ENCODE data around the gene IL17RD.

Gene IL17RD
- 0.07 to 0.65 (median 0.23) reads per million in 18 experiments for total RNA-seq

DNA sequence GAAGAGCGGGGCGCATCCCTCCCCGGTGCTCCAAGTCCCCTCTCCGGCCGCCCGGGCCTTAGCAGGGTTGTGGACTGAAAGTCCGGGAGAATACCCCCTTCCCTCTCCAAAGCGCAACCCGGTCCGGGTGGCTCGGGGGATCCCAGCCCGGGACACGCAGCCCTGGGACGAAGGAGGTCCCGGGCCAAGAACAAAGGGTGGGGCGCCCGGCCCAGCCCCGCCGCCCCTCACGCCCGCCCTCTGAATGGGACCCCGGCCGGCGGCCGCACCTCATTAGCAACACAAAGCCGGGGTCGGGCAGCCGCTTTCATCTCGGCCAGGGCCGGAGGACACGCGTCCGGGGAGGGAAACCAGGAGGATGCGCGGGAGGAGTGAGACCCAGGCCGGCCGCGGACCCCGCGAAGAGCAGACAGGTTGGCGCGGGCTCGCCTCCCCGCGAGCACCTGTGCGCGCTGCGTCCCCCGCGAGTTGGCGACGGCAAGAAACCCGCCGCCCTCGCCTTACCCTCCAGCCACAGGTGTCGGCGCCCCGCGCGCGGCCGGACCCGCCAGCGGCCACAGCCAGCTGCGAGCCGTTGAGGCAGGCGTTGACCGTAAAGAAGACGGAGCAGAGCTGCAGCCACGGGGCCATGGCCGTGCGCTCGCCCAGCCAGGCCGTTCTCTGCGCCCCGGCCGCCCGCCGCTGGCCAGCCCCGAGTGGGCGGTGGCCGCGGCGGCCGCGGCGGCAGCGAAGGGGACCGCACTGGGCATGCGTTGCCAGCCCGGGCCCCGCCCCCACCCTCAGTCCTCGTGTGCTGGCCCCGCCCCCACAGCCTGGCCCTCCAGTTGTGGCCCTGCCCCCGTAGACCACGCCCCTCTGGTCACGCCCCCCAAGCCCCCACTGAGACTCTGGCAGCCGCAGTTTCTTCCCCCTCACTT is at the start of gene IL17RD:
IL17RD (minus strand) TSS at position 697 of the 917 bp plus-strand sequence; CDS start at position 630, 67 bp downstream.
- DNase-seq: peak; percentile 72 to 83

GRCh38 chr3:57206423-57206822 is 41.3 kb upstream of the IL17RD start:
- DNase-seq: no peak

- no peak for DNase-seq
Observed at GRCh38 chr3:57199895-57200297, 34.7 kb upstream of the IL17RD start, which contains the start of gene HESX1. TSS of gene HESX1 (minus strand) at chr3:57199978. CDS start at chr3:57199918, 60 bp downstream.

DNA sequence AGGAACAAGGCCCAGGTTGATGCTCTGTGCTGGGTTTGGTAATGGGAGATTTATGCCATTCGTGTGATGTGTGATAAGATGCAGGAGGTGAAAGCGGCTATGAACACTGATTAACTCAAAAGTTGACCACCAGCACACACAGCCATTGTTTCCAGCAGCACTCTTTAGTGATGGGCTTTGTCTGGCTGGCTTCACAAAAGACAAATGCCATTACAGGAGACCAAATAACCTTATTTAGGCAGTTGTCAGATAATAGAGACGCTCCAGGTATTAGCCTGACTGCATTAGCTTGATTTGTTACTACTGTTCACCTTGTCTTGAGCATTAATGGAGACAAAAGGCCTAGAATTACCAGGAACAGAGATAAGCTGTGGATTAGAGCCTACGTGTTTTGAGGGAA is 29.5 kb upstream of the IL17RD start:
- DNase-seq: no peak

DNA sequence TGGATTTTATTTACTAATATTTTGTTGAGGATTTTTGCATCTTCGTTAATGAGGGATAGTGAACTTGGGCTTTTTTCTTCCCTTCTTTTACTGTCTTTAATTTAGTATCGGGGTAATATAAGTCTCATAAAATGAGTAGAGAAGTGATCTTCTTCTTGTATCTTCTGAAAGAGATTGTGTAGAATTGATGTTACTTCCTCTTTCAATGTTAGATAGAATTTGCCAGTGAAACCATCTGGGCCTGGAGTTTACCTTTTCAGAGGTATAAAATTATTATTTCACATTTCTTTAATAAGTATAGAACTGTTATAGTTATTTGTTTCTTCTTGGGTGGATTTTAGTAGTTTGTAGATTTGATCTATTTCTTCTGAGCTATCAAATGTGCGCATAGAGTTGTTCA is 26.9 kb upstream of the IL17RD start:
- no peak for DNase-seq

DNA sequence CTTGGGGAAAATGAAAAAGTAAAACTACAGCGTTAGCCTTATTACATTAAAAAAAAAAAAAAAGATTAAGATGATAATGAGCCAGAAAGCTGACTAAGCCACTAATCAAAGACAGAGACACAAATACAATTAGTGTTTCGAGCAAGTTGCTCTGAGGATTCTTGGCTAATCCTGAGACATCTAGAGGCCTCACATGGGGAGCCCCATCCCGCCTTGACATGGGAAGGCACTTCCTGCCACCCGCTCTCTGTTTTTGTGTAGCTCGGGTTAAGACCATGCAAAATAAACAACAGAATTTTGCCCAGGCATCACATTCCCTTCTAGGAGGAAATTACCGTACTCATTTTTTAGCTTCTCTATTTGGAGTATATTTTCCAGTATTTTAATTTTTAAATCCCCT is 19.4 kb upstream of the IL17RD start:
- DNase-seq: no peak

DNA sequence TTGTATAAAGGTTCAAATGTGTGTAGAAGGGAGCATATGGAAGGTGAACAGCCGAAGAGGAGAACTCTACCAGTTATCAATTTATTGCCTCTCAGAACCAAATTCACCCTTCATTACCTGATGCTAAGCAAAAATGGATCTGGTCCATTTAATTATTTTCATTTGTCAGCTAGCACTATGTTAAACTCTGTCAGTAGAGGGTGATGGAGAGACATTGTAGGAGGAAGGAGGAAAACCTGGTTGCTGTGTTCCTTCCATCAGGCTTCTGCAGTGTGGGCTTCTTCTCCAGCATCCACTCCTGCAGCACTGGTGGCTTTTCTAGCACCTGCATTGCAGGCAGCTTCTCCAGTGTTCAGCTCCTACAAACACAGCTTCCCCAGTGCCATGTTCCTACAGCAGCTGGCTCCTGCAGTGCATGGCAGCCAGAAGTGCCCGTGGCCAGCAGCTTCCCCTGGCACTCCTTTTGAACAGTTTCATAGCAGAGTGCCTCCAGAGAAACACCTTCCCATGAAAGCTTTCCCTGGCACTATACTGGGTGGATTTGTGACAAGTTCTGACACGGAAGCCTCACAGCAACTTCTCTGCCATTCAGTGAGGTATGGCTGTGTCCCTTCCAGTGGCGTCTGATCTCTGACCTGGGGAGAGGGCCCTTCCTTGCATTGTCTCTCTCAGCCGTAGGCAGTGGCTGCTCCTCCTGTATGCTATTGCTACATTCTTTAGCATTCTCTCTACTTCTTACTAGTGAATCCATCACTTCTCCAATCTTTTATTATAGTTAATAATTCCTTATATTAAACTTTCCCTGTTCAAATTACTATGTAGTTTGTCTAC is 14.6 kb upstream of the IL17RD start:
- DNase-seq: no peak

DNA sequence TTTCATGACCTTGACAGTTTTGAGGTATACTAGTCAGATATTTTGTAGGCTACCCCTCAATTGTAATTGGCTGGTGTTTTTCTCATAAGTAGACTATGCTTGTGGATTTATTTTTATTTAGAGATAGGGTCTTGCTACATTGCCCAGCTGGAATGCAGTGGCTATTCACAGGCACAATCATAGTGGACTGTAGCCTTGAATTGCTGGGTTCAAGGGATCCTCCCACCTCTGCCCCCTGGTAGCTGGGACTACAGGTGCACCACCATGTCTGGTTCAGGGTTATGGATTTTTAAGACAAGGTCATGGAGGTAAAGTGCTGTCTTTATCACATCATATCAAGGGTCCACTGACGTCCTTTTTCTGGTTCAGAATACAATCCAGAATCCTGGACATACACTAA is 10.9 kb upstream of the IL17RD start:
- no peak for DNase-seq

- DNase-seq: no peak
Observed at GRCh38 chr3:57173687-57174086, 8.5 kb upstream of the IL17RD start.

- DNase-seq: no peak
Observed at GRCh38 chr3:57170946-57171345, 5.8 kb upstream of the IL17RD start.

DNA sequence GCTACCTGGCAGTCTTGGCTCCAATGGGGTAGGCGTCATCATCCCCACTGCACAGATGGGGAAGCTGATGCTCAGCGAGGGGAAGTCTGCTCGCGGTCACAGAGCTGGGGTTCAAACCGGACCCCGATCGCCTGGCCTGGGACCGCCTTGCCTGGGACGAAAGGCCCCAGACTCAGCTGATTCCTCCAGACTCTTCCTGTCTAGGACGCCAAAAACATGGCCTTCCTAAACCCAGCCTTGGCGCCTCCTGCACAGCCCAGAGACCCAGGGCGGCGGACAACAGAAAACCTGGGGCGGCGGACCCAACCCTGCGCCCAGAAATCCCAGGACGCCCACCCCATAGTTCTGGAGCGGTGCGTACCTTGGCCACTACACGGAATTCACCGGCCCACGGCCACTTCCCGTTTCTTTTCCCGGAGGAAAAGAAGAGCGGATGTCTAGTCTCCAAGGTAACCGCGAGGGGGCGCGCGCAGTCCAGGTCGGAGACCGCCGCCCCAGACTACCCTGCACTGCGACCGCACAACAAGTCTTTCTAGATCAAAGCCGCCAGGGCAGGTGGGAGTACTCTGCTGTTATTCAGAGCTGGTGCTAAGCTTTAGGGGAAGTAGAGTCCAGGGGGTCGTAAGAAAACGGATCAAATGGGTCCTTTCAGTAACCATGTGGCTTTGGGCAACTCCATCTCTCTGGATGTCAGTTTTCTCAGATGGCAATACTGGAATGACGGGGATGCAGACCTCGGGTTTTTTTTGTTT is 4.9 kb upstream of the IL17RD start:
- peak; percentile 45 to 66 for DNase-seq

- DNase-seq: no peak
Observed at GRCh38 chr3:57169108-57169507, 4.0 kb upstream of the IL17RD start.

- no peak for DNase-seq
Observed at GRCh38 chr3:57168151-57168550, 3.0 kb upstream of the IL17RD start.

- no peak for DNase-seq
Observed at GRCh38 chr3:57166660-57167059, 1.5 kb upstream of the IL17RD start.

DNA sequence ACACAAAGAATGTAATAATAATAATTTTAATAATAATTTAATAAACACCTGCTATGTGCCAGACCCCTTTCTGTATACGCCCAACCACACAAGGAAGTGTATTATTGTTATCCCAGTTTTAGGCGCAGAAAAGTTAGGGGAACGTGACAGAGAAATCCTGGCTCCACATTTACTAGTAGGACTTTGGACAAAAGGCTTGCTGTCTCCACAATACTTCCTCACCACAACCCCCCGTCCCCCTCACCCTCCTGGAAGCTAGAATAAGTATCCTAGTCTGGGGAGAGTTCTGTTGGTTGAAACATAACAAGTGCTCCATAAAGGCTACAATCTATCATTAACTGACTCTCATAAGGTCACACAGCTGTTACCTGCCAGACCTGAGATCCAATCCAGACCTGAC is 488 bp upstream of the IL17RD start:
- no peak for DNase-seq

- DNase-seq: no peak
Observed at GRCh38 chr3:57164217-57164656, 916 bp downstream of the IL17RD start.

- DNase-seq: no peak
Observed at GRCh38 chr3:57163751-57164150, 1.4 kb downstream of the IL17RD start.

- no peak for DNase-seq
Observed at GRCh38 chr3:57161915-57162314, 3.2 kb downstream of the IL17RD start.

DNA sequence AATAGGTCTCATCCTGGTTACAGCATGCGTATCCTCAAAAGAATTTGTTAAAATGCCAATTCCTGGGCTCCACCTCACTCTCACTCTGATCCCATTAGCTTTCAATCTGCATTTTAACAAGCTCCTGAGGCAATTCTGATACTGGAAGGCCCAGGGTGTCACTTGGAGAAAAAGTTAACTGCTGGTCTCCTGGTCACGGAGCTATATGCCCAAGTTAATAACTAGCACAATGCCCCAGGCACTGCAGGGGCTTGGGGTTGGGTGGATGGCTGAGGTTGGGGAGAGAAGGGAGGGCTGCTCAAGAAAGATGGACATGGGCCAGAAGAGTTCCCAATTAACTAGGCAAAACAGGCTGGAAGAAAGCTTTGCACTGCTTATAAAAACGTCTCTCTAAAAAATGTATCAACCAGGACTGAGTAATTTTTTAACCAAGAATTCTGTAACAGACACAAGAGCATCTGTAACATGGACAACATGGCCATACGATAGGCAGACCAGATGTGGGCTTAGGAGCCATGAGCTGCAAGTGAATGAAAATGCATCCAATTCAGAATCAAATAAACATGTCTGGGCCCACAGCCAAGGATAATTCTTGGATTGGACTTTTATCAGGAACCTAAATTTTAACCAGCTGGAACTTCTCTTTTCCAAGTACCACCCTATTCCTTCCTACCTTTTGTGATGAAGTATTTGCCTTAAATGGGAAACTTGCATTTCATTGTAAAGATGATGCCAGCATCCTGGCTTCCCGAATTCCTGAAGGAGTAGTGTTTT is 4.2 kb downstream of the IL17RD start:
- no peak for DNase-seq

GRCh38 chr3:57160076-57160764 is 4.9 kb downstream of the IL17RD start:
- DNase-seq: no peak
